ENCODE measurements around the gene SRD5A3. TPM values are rescaled to one million over a fixed set of nuclear protein-coding genes. Genes with fewer than 3 reads are reported as not detected.
"Not testable (repeated sequence)": the region's sequence is repeated elsewhere in the genome, so short reads cannot be mapped to it uniquely, and the experiment has no call there.

Gene SRD5A3
- total and polyA plus RNA-seq, 8 donors = 1.8 to 13.0 (median 9.3) TPM; not detected in 1

DNA sequence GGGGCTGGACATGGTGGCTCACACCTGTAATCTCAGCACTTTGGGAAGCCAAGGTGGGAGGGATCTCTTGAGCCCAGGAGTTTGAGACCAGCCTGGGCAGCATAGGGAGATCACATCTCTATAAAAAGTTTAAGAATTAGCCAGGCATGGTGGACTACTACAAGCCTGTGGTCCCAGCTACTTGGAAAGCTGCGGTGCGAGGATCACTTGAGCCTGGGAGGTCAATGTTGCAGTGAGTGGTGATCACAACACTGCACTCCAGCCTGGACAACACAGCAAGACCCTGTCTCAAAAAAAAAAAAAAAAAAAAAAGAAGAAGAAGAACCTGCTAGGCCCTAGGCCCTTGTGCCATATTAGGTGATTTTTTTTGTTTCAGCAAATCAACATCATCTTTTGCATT is 12.2 kb downstream of the SRD5A3 start:
- Histone ChIP-seq H3K9me3 (no peaks in the 10 kb centered on the region), H3K27me3 (no peaks in the 10 kb centered on the region), H3K27ac (peak overlapping the region in 4 of 5 donors; percentile 4 to 71 (median 44)), H3K36me3 (peaks cover 0 to 8% (median 3%) of the 10 kb centered on the region in 4 donors), H3K4me3 (no peak overlapping the region), H3K4me1 (peaks cover 0 to 35% (median 20%) of the 10 kb centered on the region in 4 donors)
- no peak for DNase-seq
- TF ChIP-seq, protein P1, sequence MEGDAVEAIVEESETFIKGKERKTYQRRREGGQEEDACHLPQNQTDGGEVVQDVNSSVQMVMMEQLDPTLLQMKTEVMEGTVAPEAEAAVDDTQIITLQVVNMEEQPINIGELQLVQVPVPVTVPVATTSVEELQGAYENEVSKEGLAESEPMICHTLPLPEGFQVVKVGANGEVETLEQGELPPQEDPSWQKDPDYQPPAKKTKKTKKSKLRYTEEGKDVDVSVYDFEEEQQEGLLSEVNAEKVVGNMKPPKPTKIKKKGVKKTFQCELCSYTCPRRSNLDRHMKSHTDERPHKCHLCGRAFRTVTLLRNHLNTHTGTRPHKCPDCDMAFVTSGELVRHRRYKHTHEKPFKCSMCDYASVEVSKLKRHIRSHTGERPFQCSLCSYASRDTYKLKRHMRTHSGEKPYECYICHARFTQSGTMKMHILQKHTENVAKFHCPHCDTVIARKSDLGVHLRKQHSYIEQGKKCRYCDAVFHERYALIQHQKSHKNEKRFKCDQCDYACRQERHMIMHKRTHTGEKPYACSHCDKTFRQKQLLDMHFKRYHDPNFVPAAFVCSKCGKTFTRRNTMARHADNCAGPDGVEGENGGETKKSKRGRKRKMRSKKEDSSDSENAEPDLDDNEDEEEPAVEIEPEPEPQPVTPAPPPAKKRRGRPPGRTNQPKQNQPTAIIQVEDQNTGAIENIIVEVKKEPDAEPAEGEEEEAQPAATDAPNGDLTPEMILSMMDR (IDR thresholded peaks at IDR 0.05) = no peak
- TF ChIP-seq POLR2AphosphoS5 (IDR thresholded peaks at IDR 0.05) = no peak
- TF ChIP-seq POLR2A (IDR thresholded peaks at IDR 0.05) = no peak
- no peak for TF ChIP-seq EP300 (IDR thresholded peaks at IDR 0.05)
- WGBS, 5 donors = 97 to 100% (median 98%) methylated on average over 2 of the region's 2 CpGs
- intact Hi-C loops (cut with DNase I; ENCODE audit: low total_unique reads) = no loop called here

DNA sequence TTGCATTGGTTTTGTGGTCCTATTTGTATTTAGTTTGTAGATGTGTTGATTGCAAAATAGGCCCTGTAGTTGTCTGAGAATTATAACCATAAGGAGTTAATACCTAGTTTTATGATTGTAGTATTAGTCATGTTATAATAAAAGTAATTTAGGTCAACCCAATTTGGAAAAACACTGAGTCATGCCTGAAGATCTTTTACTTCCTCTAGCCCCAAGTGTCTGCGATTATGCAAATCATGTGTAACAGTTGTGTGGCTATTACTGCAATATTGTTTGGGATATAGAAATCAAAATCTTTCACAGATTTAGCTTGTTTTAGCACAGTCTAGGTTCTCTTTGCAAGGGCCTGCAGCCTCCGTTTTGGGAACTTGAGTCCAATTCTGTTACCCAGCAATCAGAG is 12.6 kb downstream of the SRD5A3 start:
- DNase-seq = no peak
- no peaks in the 10 kb centered on the region for H3K27me3 ChIP-seq
- 38 to 66% (median 53%) methylated on average over 2 of the region's 2 CpGs for WGBS, 5 donors
- H3K9me3 ChIP-seq = no peaks in the 10 kb centered on the region
- peak overlapping the region in 4 of 5 donors; percentile 50 to 82 (median 71) for H3K27ac ChIP-seq
- H3K4me3 ChIP-seq = no peak overlapping the region
- H3K36me3 ChIP-seq = peaks cover 0 to 6% (median 2%) of the 10 kb centered on the region in 4 donors
- intact Hi-C loops (cut with DNase I; ENCODE audit: low total_unique reads) = no loop called here
- TF ChIP-seq POLR2AphosphoS5 (IDR thresholded peaks at IDR 0.05) (peak in 1 of 3 donors; percentile 73), POLR2A (IDR thresholded peaks at IDR 0.05) (no peak)
- peaks cover 0 to 35% (median 20%) of the 10 kb centered on the region in 4 donors for H3K4me1 ChIP-seq

GRCh38 chr4:55359397-55359916 is 13.4 kb downstream of the SRD5A3 start:
- Histone ChIP-seq H3K36me3 (peaks cover 0 to 8% (median 6%) of the 10 kb centered on the region in 4 donors), H3K4me3 (no peak overlapping the region), H3K4me1 (peaks cover 0 to 35% (median 20%) of the 10 kb centered on the region in 4 donors), H3K27me3 (no peaks in the 10 kb centered on the region), H3K27ac (peak overlapping the region in 4 of 5 donors; percentile 50 to 82 (median 71)), H3K9me3 (no peaks in the 10 kb centered on the region)
- no peak for DNase-seq
- 63 to 87% (median 80%) methylated on average over 8 of the region's 8 CpGs for WGBS, 5 donors
- TF ChIP-seq POLR2AphosphoS5 (IDR thresholded peaks at IDR 0.05) (peak in 1 of 3 donors; percentile 30), POLR2A (IDR thresholded peaks at IDR 0.05) (no peak), EP300 (IDR thresholded peaks at IDR 0.05) (peak; percentile 13)
- intact Hi-C loops (cut with DNase I; ENCODE audit: low total_unique reads) = no loop called here

- H3K27me3 ChIP-seq; intact Hi-C loops (cut with DNase I; ENCODE audit: low total_unique reads); DNase-seq; H3K4me3 ChIP-seq; H3K27ac ChIP-seq; H3K9me3 ChIP-seq: not testable (repeated sequence)
- WGBS, 5 donors = 96 to 98% (median 97%) methylated on average over 9 of the region's 9 CpGs
- peaks cover 0 to 18% (median 12%) of the 10 kb centered on the region in 4 donors for H3K4me1 ChIP-seq
- H3K36me3 ChIP-seq = peaks cover 5 to 18% (median 15%) of the 10 kb centered on the region in 4 donors
Measured at GRCh38 chr4:55362938-55363337, 16.9 kb downstream of the SRD5A3 start.

- Histone ChIP-seq H3K4me1 (peaks cover 0 to 9% (median 7%) of the 10 kb centered on the region in 4 donors), H3K9me3 (no peaks in the 10 kb centered on the region), H3K36me3 (peaks cover 5 to 22% (median 17%) of the 10 kb centered on the region in 4 donors), H3K27ac (no peak overlapping the region), H3K4me3 (no peak overlapping the region), H3K27me3 (no peaks in the 10 kb centered on the region)
- 82 to 90% (median 89%) methylated on average over 9 of the region's 9 CpGs for WGBS, 5 donors
- no peak for DNase-seq
- TF ChIP-seq POLR2A (IDR thresholded peaks at IDR 0.05) (no peak), EP300 (IDR thresholded peaks at IDR 0.05) (no peak), POLR2AphosphoS5 (IDR thresholded peaks at IDR 0.05) (no peak)
- TF ChIP-seq, protein P1 (IDR thresholded peaks at IDR 0.05) = no peak
- intact Hi-C loops (cut with DNase I; ENCODE audit: low total_unique reads) = no loop called here
Measured at GRCh38 chr4:55363691-55364351, 17.8 kb downstream of the SRD5A3 start.

Measured in stomach (tissue), 9 donors.